GM06990 (cell line): ENCODE measurements around the gene PCDHGB7.
"Not testable (repeated sequence)": the region's sequence is repeated elsewhere in the genome, so short reads cannot be mapped to it uniquely, and the experiment has no call there.

Source experiments
- DNase-seq: peaks from one replicate; pipeline ENCODE4 v3.0.0-alpha.2; 2011; ENCODE audit not compliant: insufficient read length; ENCODE audit errors: extremely low read depth
- H3K27me3 ChIP-seq: replicated peaks from 2 replicates; pipeline ENCODE4 v1.6.0; 2011; ENCODE audit warnings: low read length; ENCODE audit not compliant: control insufficient read depth, insufficient read depth
- H3K36me3 ChIP-seq: 2 replicates; pipeline ENCODE4 v1.5.1; 2011; ENCODE audit warnings: low read length; ENCODE audit not compliant: control insufficient read depth, insufficient read depth
- H3K4me3 ChIP-seq: replicated peaks from 2 replicates; pipeline ENCODE4 v1.5.1; 2011; ENCODE audit warnings: low read depth, mild to moderate bottlenecking, control low read depth, low read length
- CTCF ChIP-seq: IDR thresholded peaks from 2 replicates; pipeline ENCODE4 v1.5.1; 2011; ENCODE audit warnings: low read length, control low read depth, mild to moderate bottlenecking, inconsistent platforms; ENCODE audit not compliant: insufficient read depth, poor library complexity, severe bottlenecking

PCDHGB7 gene

GRCh38 chr5:141389153-141390042 is 28.1 kb upstream of the PCDHGB7 start:
- H3K4me3 ChIP-seq = no peak overlapping the region

GRCh38 chr5:141392429-141393198 is 24.9 kb upstream of the PCDHGB7 start, which contains the start of gene PCDHGA8:
Gene PCDHGA8, plus strand, starts transcription at chr5:141392633. Its CDS starts 181 bp downstream, at chr5:141392814.
- TF ChIP-seq CTCF = no peak
- no peak within 1 kb of the TSS for H3K4me3 ChIP-seq
- no peak for DNase-seq
- H3K27me3 ChIP-seq = no peaks in the 10 kb centered on the region
- H3K36me3 ChIP-seq = no peaks in the 10 kb centered on the region

More at GRCh38 chr5:141389153-141390042, 28.1 kb upstream of the PCDHGB7 start:
- Histone ChIP-seq H3K36me3 (no peaks in the 10 kb centered on the region), H3K27me3 (no peaks in the 10 kb centered on the region)
- no peak for TF ChIP-seq CTCF
- no peak for DNase-seq

DNA sequence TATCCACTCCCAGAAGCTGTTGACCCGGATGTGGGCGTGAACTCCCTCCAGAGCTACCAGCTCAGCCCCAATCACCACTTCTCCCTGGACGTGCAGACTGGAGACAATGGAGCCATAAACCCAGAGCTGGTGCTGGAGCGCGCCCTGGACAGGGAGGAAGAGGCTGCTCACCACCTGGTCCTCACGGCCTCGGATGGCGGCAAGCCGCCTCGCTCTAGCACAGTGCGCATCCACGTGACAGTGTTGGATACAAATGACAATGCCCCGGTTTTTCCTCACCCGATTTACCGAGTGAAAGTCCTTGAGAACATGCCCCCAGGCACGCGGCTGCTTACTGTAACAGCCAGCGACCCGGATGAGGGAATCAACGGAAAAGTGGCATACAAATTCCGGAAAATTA is 24.2 kb upstream of the PCDHGB7 start:
- Histone ChIP-seq H3K27me3 (no peaks in the 10 kb centered on the region), H3K4me3 (no peak overlapping the region), H3K36me3 (no peaks in the 10 kb centered on the region)
- DNase-seq = no peak
- no peak for TF ChIP-seq CTCF

DNA sequence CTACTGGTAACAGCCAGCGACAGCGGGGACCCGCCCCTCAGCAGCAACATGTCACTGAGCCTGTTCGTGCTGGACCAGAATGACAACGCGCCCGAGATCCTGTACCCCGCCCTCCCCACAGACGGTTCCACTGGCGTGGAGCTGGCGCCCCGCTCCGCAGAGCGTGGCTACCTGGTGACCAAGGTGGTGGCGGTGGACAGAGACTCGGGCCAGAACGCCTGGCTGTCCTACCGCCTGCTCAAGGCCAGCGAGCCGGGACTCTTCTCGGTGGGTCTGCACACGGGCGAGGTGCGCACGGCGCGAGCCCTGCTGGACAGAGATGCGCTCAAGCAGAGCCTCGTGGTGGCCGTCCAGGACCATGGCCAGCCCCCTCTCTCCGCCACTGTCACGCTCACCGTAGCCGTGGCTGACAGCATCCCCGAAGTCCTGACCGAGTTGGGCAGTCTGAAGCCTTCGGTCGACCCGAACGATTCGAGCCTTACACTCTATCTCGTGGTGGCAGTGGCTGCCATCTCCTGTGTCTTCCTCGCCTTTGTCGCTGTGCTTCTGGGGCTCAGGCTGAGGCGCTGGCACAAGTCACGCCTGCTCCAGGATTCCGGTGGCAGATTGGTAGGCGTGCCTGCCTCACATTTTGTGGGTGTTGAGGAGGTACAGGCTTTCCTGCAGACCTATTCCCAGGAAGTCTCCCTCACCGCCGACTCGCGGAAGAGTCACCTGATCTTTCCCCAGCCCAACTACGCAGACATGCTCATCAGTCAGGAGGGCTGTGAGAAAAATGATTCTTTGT is 22.9 kb upstream of the PCDHGB7 start:
- DNase-seq = not testable (repeated sequence)

DNA sequence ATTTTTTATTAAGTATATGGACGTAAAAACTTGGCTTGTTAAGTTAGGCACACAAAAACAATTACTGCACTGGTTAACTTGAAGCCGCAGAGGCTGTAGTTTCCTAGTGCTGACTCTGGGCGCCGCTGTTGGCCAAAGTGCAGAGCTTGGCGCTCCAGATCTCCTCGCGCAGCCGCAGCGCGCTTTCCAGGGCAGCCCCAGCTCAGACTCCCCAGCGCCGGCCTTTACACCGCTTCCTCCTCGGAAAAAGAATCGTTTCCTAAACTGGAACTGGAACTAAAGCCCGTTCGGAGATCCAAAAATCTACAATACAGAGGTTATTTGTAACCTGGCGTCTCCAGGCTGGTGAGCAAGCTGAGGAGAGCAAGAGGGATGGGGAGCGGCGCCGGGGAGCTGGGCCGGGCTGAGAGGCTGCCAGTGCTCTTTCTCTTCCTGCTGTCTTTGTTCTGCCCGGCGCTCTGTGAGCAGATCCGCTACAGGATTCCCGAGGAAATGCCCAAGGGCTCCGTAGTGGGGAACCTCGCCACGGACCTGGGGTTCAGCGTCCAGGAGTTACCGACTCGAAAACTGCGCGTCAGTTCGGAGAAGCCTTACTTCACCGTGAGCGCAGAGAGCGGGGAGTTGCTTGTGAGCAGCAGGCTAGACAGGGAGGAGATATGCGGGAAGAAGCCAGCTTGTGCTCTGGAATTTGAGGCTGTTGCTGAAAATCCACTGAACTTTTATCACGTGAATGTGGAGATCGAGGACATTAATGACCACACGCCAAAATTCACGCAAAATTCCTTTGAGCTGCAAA is 19.5 kb upstream of the PCDHGB7 start, which contains the start of gene PCDHGB5:
PCDHGB5 (plus strand) TSS at position 192 of the 796 bp plus-strand sequence; CDS start at position 373, 181 bp downstream.
- DNase-seq = peak; percentile 37
- not testable (repeated sequence) for H3K4me3 ChIP-seq, H3K27me3 ChIP-seq, H3K36me3 ChIP-seq
- TF ChIP-seq CTCF = peak; percentile 17

More for the DNA sequence above, 22.9 kb upstream of the PCDHGB7 start:
- H3K27me3 ChIP-seq, H3K36me3 ChIP-seq, H3K4me3 ChIP-seq: not testable (repeated sequence)
